Lower leg skin (tissue), 4 donors: ENCODE results near the gene UPK1B. TPM values are rescaled to one million over a fixed set of nuclear protein-coding genes. Genes with fewer than 3 reads are reported as not detected.
"Not testable (repeated sequence)": the region's sequence is repeated elsewhere in the genome, so short reads cannot be mapped to it uniquely, and the experiment has no call there.

Experiments
- DNase-seq, 2 donors: peaks; one replicate each; pipeline ENCODE4 v3.0.0-alpha.2; 2019; ENCODE audit warnings: low spot score in 2 of 2
- H3K4me3 ChIP-seq: fragments of 200-600 bp; sonication (generic); 2 replicates; pipeline ENCODE4 v1.5.1; 2017; ENCODE audit warnings: mild to moderate bottlenecking, low read depth; ENCODE audit not compliant: poor library complexity, severe bottlenecking
- POLR2A ChIP-seq, 2 donors: fragments of 450-650 bp; IDR thresholded peaks; one replicate each; pipeline ENCODE4 v1.6.1; 2016 to 2017; ENCODE audit warnings: antibody characterized with exemption in 2 of 2, mild to moderate bottlenecking in 1 of 2, moderate library complexity in 1 of 2
- WGBS, 2 donors: methylation state at CpG; one replicate each; pipeline ENCODE4 v1.1.5; 2018; 5-methylcytosine and 5-hydroxymethylcytosine counted together
- intact Hi-C: fragments of 100-400 bp; cut with DNase I; formaldehyde crosslinking; loops from one replicate; pipeline ENCODE4 v1.15.0; 2023; ENCODE audit warnings: low total_unique reads
- total RNA-seq, 4 donors: library from RNA; depleted of rRNA; stranded (reverse); fragments of >200 nt; gene quantifications; one replicate each; pipeline ENCODE4 v1.1.0, GENCODE V29; 2016
- TF ChIP-seq, protein P1 (sequence below), 3 donors: fragments of 450-650 bp; IDR thresholded peaks; one replicate each; pipeline ENCODE4 v1.5.1; 2016; ENCODE audit warnings: antibody characterized with exemption in 3 of 3, mild to moderate bottlenecking in 3 of 3, moderate library complexity in 2 of 3

The UPK1B gene
- total RNA-seq: 1 to 10 TPM in 3 of 4 donors, under 1 TPM in 1; 0.15 to 2.5 (median 1.8) TPM

GRCh38 chr3:119173325-119173724 lies at the start of gene UPK1B:
UPK1B (plus strand) TSS chr3:119173598; CDS start chr3:119186742, 13,144 bp downstream.
- no peak for DNase-seq
- intact Hi-C loops: no loop called here
- 34 to 46% methylated on average over 13 of the region's 13 CpGs for WGBS, 2 donors
- TF ChIP-seq, protein P1, sequence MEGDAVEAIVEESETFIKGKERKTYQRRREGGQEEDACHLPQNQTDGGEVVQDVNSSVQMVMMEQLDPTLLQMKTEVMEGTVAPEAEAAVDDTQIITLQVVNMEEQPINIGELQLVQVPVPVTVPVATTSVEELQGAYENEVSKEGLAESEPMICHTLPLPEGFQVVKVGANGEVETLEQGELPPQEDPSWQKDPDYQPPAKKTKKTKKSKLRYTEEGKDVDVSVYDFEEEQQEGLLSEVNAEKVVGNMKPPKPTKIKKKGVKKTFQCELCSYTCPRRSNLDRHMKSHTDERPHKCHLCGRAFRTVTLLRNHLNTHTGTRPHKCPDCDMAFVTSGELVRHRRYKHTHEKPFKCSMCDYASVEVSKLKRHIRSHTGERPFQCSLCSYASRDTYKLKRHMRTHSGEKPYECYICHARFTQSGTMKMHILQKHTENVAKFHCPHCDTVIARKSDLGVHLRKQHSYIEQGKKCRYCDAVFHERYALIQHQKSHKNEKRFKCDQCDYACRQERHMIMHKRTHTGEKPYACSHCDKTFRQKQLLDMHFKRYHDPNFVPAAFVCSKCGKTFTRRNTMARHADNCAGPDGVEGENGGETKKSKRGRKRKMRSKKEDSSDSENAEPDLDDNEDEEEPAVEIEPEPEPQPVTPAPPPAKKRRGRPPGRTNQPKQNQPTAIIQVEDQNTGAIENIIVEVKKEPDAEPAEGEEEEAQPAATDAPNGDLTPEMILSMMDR (IDR thresholded peaks at IDR 0.05): no peak
- TF ChIP-seq POLR2A (IDR thresholded peaks at IDR 0.05): no peak
- no peak within 1 kb of the TSS for H3K4me3 ChIP-seq

GRCh38 chr3:119125342-119125741 lies 48.1 kb upstream of the UPK1B start:
- intact Hi-C loops: no loop called here
- TF ChIP-seq POLR2A (IDR thresholded peaks at IDR 0.05): no peak
- TF ChIP-seq, protein P1 (IDR thresholded peaks at IDR 0.05): no peak
- no peak for DNase-seq
- no peak overlapping the region for H3K4me3 ChIP-seq
- WGBS, 2 donors: 91 to 92% methylated on average over 10 of the region's 10 CpGs

DNA sequence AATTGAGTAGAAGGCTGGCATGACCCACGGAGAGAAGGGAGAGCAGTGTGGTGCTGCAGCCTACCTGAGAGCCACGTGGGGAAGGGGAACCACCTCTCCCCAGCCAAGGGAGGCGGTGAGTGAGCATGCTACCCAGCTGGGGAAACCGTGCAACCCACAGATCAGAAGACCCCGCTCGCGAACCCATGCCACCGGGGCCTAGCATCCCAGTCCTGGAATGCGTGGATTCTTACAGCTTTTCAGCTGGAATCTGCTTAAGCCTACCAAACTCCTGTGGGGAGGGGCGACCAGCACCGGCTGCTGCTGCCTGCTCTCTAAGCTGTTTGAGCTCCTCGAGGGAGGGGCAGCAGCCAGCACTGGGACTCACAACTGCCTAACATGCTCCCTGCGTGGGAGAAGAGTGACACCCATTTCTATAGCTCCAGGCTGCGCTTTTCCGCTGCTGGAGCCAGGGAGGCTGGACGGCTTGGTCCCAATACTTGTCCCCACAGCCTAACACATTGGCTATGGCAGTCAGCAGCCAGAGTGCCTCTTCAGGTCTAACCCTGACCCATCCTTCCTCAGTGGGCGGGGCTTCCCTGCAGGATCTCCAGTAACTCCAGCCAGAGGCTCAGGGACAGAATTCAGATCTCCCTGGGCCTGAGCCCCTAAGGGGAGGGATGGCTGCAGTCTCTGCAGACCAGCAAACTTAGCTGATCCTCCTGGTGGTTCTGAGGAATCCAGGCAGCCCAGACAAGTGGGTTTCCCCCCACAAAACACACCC lies 47.5 kb upstream of the UPK1B start:
- TF ChIP-seq, protein P1 (IDR thresholded peaks at IDR 0.05): no peak
- no peak for TF ChIP-seq POLR2A (IDR thresholded peaks at IDR 0.05)
- intact Hi-C loops: no loop called here
- DNase-seq: no peak
- no peak overlapping the region for H3K4me3 ChIP-seq
- WGBS, 2 donors: 52 to 67% methylated on average over 11 to 17 of the region's 17 CpGs

- 51 to 57% methylated on average over 5 to 7 of the region's 7 CpGs for WGBS, 2 donors
- DNase-seq, intact Hi-C loops, H3K4me3 ChIP-seq: not testable (repeated sequence)
Measured at GRCh38 chr3:119130291-119130690, 43.1 kb upstream of the UPK1B start.

GRCh38 chr3:119132291-119132690 lies 41.1 kb upstream of the UPK1B start:
- WGBS, 2 donors: 94 to 97% methylated on average over 4 of the region's 4 CpGs
- DNase-seq, intact Hi-C loops, H3K4me3 ChIP-seq: not testable (repeated sequence)

DNA sequence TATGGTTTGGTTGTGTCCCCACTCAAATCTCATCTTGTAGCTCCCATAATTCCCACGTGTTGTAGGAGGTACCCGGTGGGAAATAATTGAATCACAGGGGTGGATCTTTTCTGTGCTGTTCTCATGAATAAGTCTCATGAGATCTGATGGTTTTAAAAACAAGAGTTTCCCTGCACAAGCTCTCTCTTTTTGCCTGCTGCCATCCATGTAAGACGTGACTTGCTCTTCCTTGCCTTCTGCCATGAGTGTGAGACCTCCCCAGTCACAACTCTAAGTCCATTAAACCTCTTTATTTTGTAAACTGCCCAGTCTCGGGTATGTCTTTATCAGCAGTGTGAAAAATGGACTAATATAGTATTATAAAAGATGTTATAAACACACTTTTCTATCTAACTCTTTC lies 34.0 kb upstream of the UPK1B start:
- WGBS, 2 donors: 80 to 91% methylated on average over 4 of the region's 4 CpGs
- H3K4me3 ChIP-seq, DNase-seq, intact Hi-C loops: not testable (repeated sequence)

DNA sequence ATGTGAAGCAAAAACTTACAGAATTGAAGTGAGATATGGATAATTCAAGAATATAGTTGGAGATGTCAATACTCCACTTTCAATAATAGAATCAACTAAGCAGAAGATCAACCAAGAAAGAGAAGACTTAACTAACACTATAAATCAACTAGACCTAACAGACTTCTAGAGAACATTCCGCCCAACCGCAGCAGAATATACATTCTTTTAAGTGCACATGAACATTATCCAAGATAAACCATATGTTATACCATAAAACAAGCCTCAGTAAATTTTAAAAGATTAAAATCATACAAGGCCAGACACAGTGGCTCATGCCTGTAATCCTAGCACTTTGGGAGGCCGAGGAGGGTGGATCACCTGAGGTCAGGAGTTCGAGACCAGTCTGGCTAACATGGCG lies 32.9 kb upstream of the UPK1B start:
- TF ChIP-seq POLR2A (IDR thresholded peaks at IDR 0.05): no peak
- TF ChIP-seq, protein P1 (IDR thresholded peaks at IDR 0.05): no peak
- intact Hi-C loops: no loop called here
- H3K4me3 ChIP-seq: no peak overlapping the region
- 79 to 82% methylated on average over 5 of the region's 5 CpGs for WGBS, 2 donors
- DNase-seq: no peak
